NAMALWA (cell line): ENCODE results near the gene ENOX1.
"Not testable (repeated sequence)": the region's sequence is repeated elsewhere in the genome, so short reads cannot be mapped to it uniquely, and the experiment has no call there.

Experiments
- DNase-seq: peaks from one replicate; pipeline ENCODE4 v3.0.0-alpha.2; 2015; ENCODE audit warnings: low spot score

The ENOX1 gene

GRCh38 chr13:43356567-43356966 lies 430.2 kb downstream of the ENOX1 start:
- no peak for DNase-seq

GRCh38 chr13:43355774-43356173 lies 431.0 kb downstream of the ENOX1 start:
- DNase-seq: no peak

- no peak for DNase-seq
Observed at GRCh38 chr13:43354153-43354945, 432.4 kb downstream of the ENOX1 start.

GRCh38 chr13:43353631-43354030 lies 433.1 kb downstream of the ENOX1 start:
- DNase-seq: no peak

- DNase-seq: not testable (repeated sequence)
Observed at GRCh38 chr13:43351612-43352011, 435.2 kb downstream of the ENOX1 start.

- no peak for DNase-seq
Observed at GRCh38 chr13:43348397-43348796, 438.4 kb downstream of the ENOX1 start.

GRCh38 chr13:43347877-43348276 lies 438.9 kb downstream of the ENOX1 start:
- no peak for DNase-seq

- no peak for DNase-seq
Observed at GRCh38 chr13:43346427-43346826, 440.3 kb downstream of the ENOX1 start.

- no peak for DNase-seq
Observed at GRCh38 chr13:43343645-43344044, 443.1 kb downstream of the ENOX1 start.

- DNase-seq: no peak
Observed at GRCh38 chr13:43339805-43340550, 446.8 kb downstream of the ENOX1 start.

GRCh38 chr13:43339145-43339804 lies 447.5 kb downstream of the ENOX1 start:
- no peak for DNase-seq

GRCh38 chr13:43335764-43336163 lies 451.0 kb downstream of the ENOX1 start:
- DNase-seq: no peak

GRCh38 chr13:43333176-43333575 lies 453.6 kb downstream of the ENOX1 start:
- no peak for DNase-seq

- no peak for DNase-seq
Observed at GRCh38 chr13:43331672-43332071, 455.1 kb downstream of the ENOX1 start.

- no peak for DNase-seq
Observed at GRCh38 chr13:43329702-43330101, 457.1 kb downstream of the ENOX1 start.

- no peak for DNase-seq
Observed at GRCh38 chr13:43328907-43329306, 457.9 kb downstream of the ENOX1 start.

- no peak for DNase-seq
Observed at GRCh38 chr13:43326100-43326499, 460.7 kb downstream of the ENOX1 start.

- no peak for DNase-seq
Observed at GRCh38 chr13:43325636-43326035, 461.1 kb downstream of the ENOX1 start.

GRCh38 chr13:43324129-43324528 lies 462.6 kb downstream of the ENOX1 start:
- no peak for DNase-seq

GRCh38 chr13:43319617-43320444 lies 466.9 kb downstream of the ENOX1 start:
- DNase-seq: no peak

- no peak for DNase-seq
Observed at GRCh38 chr13:43316946-43317353, 469.8 kb downstream of the ENOX1 start.

GRCh38 chr13:43316281-43316680 lies 470.5 kb downstream of the ENOX1 start:
- DNase-seq: no peak
